Mucosa of gallbladder (tissue), 1 donor: Measurements from ENCODE around the gene TACR1. TPM values are rescaled to one million over a fixed set of nuclear protein-coding genes. Genes with fewer than 3 reads are reported as not detected.
"Not testable (repeated sequence)": the region's sequence is repeated elsewhere in the genome, so short reads cannot be mapped to it uniquely, and the experiment has no call there.

Source experiments
- DNase-seq: peaks from one replicate; pipeline ENCODE4 v3.0.0-alpha.2; 2020; ENCODE audit warnings: low spot score
- total RNA-seq: library from RNA; stranded (reverse); gene quantifications from one replicate; pipeline ENCODE4 v1.2.1, GENCODE V29; 2021
- donor health status: DM: no; HTN: no; CAD: no.

Gene TACR1
- total RNA-seq, 1 donor from 2014 or later: 0.83 TPM

- no peak for DNase-seq
Observed at GRCh38 chr2:75090770-75091515, 108.4 kb downstream of the TACR1 start.

- no peak for DNase-seq
Observed at GRCh38 chr2:75089471-75089870, 109.8 kb downstream of the TACR1 start.

GRCh38 chr2:75088791-75089190 lies 110.5 kb downstream of the TACR1 start:
- no peak for DNase-seq

GRCh38 chr2:75087736-75088135 lies 111.6 kb downstream of the TACR1 start:
- no peak for DNase-seq

DNA sequence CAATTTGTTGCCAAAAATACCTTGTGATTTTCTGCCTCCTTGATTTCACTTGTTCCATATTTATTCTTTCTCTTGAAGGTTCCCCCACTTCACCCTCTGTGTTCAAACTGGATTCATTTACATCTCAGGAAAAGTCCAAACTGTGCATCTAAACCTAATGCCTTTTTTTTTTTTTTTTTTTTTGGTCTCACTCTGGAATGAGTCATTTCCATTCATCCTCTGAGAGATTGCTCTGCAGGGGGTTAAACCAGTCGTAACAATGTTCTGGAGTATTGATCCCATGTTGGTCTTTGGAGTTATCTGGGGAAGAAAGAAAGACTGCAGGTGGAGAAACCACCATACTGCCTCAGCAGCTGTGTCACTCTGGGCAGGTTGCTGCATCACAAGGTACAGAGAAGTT lies 119.7 kb downstream of the TACR1 start:
- no peak for DNase-seq

GRCh38 chr2:75077909-75078308 lies 121.4 kb downstream of the TACR1 start:
- no peak for DNase-seq

- no peak for DNase-seq
Observed at GRCh38 chr2:75076088-75076487, 123.2 kb downstream of the TACR1 start.

DNA sequence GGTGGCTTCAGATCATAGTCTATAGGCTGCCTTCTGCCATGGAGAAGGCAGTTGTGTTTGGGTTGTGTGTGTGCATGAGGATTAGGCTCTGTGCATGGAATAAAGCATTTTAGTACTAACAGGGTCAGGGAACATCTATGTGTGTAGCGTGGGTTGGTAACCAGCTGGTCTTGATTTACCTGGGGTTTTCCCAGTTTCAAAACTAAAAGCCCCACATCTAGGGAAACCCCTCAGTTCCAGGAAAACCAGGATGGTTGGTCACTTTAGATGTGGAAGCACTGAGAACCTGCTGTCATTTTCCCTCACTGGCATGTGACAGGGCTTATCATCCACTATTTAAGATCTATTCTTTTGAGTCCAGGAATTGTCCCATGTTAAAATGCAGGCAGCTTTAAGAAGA lies 124.6 kb downstream of the TACR1 start:
- no peak for DNase-seq

DNA sequence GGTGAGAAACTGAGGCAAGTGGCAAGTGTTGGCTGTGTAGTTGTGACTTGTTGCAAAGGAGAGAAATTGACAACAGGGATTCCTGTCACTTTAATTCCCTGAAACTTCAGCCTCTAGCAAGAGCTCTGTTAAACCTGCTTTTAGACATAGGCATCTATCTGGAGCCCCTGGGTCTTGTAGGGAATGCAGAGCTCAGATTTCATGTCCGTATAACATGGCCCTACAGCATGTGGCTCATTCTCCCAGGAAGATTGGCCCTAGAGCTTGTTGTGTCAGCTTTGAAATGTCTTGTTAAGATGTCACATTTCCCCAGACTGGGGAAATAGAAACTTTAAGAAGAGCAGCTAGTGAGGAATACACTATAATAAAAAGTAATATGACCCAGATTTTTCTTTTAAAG lies 125.1 kb downstream of the TACR1 start:
- no peak for DNase-seq

DNA sequence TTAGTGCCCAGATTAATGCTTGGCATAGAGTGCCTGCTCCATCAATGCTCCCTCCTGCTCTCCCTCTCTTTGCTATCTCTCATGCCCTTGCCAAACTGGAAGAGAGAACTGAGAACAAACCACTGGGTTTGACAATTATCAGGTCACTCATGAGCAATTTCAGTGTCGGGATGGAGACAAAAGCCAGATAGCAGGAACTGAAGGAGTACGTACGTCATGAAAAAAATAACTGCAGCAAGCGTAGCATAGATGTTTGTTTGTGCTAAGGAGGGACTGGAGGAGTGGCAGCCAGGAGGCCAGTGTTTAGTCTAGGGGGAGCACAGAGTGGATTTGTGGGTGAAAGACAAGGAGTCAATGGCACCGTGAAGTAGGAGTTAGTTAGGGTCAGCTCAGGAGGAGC lies 127.6 kb downstream of the TACR1 start:
- DNase-seq: no peak

GRCh38 chr2:75068546-75068945 lies 130.8 kb downstream of the TACR1 start:
- no peak for DNase-seq

GRCh38 chr2:75067506-75067905 lies 131.8 kb downstream of the TACR1 start:
- DNase-seq: no peak

DNA sequence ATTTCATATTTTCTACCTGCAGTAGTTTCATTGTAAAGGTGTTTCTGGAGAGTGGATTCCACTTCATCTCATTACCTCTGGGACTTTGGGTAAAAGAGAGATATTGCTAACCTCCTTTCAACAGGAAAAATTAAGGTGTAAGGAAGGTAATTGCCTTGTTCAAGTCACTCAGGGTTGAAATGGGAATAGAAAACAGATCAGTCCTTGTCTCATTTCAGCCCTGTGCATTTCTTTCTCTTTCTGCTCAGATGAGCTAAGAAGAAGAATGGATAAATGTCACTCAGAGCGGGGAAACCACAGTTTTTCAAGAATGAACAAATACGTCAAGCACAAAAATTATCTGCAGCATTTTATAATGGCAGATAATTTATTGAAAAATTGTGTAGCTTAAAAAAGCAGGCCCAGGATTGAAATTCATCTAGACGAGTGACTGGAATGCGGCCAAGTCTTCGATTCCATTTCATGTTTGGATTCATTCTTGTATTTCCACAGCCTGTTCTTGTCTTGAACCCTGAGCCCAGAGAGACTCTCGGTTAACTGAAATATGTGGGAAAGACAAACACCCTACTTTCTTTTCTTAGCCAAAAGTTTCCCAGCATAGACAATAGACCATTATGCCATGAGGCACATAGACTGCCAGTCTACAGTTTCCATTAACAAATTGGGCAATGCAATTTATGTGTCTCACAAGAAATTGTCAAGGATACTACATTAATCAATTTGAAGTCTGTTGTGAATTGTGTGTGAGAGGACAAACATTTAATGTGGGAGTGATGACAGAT lies 133.0 kb downstream of the TACR1 start:
- DNase-seq: no peak

GRCh38 chr2:75065402-75066008 lies 133.8 kb downstream of the TACR1 start:
- no peak for DNase-seq

DNA sequence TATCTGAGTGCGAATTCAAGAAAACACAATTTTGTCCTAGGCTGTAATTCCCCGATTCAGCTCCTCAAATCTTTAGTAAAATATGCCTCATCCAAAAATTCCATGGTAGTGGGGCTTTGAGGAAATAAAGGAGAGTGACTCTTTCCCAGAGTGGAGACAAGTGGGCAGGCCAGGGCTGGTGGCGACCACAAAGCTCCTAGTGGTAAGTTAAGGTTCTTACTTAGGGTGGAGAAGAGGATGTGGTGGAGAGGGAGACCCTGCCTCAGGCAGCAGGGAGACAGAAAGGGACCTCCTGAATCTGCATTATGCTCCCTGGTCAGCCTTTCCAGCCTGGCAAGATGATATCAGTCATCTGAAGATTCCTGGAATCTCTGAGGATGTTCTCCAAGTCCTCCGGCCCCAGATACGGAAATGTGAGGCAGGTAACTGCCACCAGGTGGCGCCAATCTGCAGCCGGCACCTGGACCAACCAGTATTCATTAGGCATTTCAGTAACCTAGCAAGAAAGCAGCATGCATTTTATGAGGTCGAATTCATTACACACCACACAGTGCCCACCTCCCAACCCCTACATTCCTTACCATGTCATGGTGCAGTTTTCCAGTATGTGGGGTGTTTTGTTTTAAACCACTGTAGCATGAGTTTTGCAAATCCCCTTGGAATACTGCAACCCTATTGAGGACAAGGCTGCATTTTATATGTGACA lies 134.5 kb downstream of the TACR1 start:
- peak; percentile 51 for DNase-seq

GRCh38 chr2:75063906-75064305 lies 135.4 kb downstream of the TACR1 start:
- no peak for DNase-seq

GRCh38 chr2:75058427-75058826 lies 140.9 kb downstream of the TACR1 start:
- DNase-seq: no peak

DNA sequence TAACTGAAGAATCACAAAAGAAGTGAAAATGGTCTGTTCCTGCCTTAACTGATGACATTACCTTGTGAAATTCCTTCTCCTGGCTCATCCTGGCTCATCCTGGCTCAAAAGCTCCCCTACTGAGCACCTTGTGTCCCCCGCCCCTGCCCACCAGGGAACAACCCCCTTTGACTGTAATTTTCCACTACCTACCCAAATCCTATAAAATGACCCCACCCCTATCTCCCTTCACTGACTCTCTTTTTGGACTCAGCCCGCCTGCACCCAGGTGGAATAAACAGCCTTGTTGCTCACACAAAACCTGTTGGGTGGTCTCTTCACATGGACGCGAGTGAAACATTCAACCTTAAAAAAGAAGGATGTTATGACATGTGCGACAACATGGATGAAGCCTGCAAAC lies 142.2 kb downstream of the TACR1 start:
- DNase-seq: not testable (repeated sequence)

DNA sequence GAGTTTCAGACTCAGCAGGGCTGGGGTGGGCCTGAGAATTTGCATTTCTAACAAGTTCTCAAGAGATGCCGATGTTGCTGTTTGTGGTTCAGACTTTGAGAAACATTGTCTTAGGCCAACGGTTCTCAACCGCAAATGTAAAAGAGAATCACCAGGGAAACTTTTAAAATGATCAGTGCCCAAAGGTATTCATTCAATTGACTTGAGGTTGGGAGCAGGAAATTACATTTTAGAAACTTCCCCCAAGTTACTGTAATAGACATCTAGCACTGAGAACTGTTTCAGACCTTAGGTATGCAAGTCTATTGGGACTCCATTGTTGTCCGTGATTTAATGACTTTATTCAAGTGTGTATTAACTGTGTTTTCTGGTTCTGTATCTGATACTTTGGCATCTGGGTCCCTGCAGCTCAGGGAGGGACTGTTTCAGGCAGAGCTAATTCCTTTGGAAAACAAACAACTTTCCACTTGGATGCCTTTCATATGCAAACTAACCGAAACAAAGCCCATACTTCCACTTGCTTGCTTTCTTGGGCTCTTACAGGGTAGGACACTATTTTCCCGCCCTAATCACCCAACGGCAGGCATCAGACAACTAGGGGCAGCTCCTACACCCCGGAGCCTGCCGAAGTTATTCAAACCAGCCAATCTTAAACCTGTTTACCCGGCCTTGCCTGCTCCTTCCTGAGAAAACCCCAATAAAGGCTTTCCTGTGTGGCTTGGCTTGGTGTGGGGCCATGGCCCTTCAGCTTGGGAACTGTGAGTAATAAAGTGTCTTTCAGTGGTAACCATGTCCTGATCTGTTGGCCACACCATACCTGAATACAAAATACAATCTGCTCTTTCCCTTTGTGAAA lies 143.3 kb downstream of the TACR1 start:
- no peak for DNase-seq

DNA sequence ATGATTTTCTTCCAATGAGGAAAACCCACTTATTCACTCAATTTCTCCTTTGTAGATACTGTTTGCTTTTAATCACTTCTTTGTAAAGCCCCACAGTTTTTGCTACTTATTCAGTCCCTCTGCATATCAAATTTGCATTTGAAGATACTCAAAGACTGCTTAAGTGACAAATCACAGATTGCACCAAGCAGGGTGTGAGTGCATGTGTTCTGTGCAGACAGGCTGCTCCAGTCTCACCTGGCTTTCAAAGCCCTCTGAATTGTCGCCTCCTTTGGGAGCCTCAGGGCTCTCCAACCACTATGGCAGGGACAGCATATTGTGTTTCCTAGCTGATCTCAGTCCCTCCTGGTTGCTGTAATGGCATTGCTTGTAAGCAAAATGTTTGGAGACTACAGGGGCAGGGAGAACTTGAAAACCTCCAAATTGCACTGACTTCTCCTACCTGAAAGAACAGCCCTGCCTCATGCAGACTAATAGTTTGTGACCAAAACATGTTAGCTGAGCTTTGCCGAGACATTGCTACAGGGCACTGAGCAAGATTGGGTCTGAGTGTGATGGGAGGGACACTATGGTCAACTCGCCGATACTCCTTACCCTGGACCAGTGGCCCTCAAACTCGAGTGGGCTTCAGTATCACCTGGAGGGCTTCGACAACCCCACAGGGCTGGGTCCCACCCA lies 144.0 kb downstream of the TACR1 start:
- no peak for DNase-seq

- no peak for DNase-seq
Observed at GRCh38 chr2:75054296-75054695, 145.0 kb downstream of the TACR1 start.
